Breast epithelium (tissue), 3 donors: ENCODE measurements around the gene CLHC1.

Experiments
- POLR2A ChIP-seq: fragments of 450-650 bp; IDR thresholded peaks from one replicate; pipeline ENCODE4 v1.6.1; 2016; ENCODE audit warnings: antibody characterized with exemption, mild to moderate bottlenecking, moderate library complexity
- TF ChIP-seq, protein P1 (sequence below), 3 donors: fragments of 450-650 bp; IDR thresholded peaks; one replicate each; pipeline ENCODE4 v1.5.1; 2016 to 2017; ENCODE audit warnings: antibody characterized with exemption in 3 of 3, mild to moderate bottlenecking in 3 of 3, moderate library complexity in 3 of 3

DNA sequence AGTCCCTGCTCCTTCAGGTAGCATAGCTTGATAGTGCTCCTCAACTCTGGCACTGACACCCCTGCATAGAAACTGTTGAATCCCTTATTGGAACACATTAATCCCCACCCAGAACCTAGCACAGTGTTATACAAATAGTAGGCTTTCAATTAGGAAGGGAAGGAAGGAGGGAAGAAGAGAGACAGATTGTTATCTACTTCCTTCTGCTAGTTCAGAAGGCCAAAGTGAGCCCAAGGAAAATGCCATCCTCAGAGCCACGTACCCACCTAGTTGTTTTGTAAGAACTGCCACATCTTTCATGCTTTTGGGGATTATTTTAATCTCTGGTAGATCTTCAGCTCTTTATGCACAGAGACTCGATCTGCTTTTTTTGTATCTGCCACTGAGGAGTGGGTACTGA, 75.1 kb downstream of the CLHC1 start:
- TF ChIP-seq, protein P1, sequence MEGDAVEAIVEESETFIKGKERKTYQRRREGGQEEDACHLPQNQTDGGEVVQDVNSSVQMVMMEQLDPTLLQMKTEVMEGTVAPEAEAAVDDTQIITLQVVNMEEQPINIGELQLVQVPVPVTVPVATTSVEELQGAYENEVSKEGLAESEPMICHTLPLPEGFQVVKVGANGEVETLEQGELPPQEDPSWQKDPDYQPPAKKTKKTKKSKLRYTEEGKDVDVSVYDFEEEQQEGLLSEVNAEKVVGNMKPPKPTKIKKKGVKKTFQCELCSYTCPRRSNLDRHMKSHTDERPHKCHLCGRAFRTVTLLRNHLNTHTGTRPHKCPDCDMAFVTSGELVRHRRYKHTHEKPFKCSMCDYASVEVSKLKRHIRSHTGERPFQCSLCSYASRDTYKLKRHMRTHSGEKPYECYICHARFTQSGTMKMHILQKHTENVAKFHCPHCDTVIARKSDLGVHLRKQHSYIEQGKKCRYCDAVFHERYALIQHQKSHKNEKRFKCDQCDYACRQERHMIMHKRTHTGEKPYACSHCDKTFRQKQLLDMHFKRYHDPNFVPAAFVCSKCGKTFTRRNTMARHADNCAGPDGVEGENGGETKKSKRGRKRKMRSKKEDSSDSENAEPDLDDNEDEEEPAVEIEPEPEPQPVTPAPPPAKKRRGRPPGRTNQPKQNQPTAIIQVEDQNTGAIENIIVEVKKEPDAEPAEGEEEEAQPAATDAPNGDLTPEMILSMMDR (IDR thresholded peaks at IDR 0.05), result no peak
- TF ChIP-seq POLR2A, result no peak
